AG10803 (cell line): ENCODE measurements around the gene GHSR.

Experiments used
- DNase-seq: peaks from one replicate; pipeline ENCODE4 v3.0.0; 2010; ENCODE audit warnings: low read depth
- H3K4me3 ChIP-seq: 2 replicates; pipeline ENCODE4 v1.5.1; 2011; ENCODE audit warnings: mild to moderate bottlenecking, low read length, control low read depth
- CTCF ChIP-seq: conservative IDR thresholded peaks from 2 replicates; pipeline ENCODE4 v1.5.1; 2011; ENCODE audit warnings: mild to moderate bottlenecking, low read length, control low read depth, inconsistent platforms

The GHSR gene

GRCh38 chr3:172437713-172438112 is 10.5 kb downstream of the GHSR start:
- TF ChIP-seq CTCF, result no peak
- H3K4me3 ChIP-seq, result no peak overlapping the region

GRCh38 chr3:172415323-172415722 is 32.9 kb downstream of the GHSR start:
- no peak overlapping the region for H3K4me3 ChIP-seq
- TF ChIP-seq CTCF, result no peak
- peak; percentile 34 for DNase-seq

More at GRCh38 chr3:172437713-172438112, 10.5 kb downstream of the GHSR start:
- no peak for DNase-seq

GRCh38 chr3:172411478-172411947 is 36.7 kb downstream of the GHSR start:
- H3K4me3 ChIP-seq, result no peak overlapping the region
- DNase-seq, result no peak
- no peak for TF ChIP-seq CTCF

- no peak overlapping the region for H3K4me3 ChIP-seq
- no peak for DNase-seq
- TF ChIP-seq CTCF, result no peak
Measured at GRCh38 chr3:172410702-172411477, 37.4 kb downstream of the GHSR start.

GRCh38 chr3:172407872-172408271 is 40.4 kb downstream of the GHSR start:
- TF ChIP-seq CTCF, result no peak
- no peak for DNase-seq
- H3K4me3 ChIP-seq, result no peak overlapping the region

GRCh38 chr3:172405914-172406313 is 42.3 kb downstream of the GHSR start:
- TF ChIP-seq CTCF, result no peak
- H3K4me3 ChIP-seq, result no peak overlapping the region
- no peak for DNase-seq
